Pancreas (tissue), 10 donors: ENCODE data around the gene POLR1H. TPM values are rescaled to one million over a fixed set of nuclear protein-coding genes. Genes with fewer than 3 reads are reported as not detected.

Experiments used
- ATAC-seq, 4 donors: fragments of 200-7000 bp; cut with Tn5 transposase; one replicate each; pipeline versions ENCODE4 v1.8.0 to v1.9.1; 2020; ENCODE audit warnings: mild to moderate bottlenecking in 4 of 4, moderate library complexity in 4 of 4
- DNase-seq, 6 donors: peaks; one replicate each; pipeline ENCODE4 v3.0.0-alpha.2; 2020
- FAIRE-seq: peaks from 2 replicates; lab custom pipeline; 2012; peaks lifted over from hg19 to GRCh38; lab: Jason Lieb, UNC
- H3K27ac ChIP-seq, 4 donors: fragments of 200-600 bp; sonication (generic); 1 replicate in 3 of 4; 2 replicates in 1 of 4; pipeline versions ENCODE4 v1.5.0 to v1.8.0; 2020
- H3K27me3 ChIP-seq, 4 donors: fragments of 200-600 bp; one replicate each; pipeline ENCODE4 v1.8.0; 2021
- H3K36me3 ChIP-seq, 3 donors: fragments of 200-600 bp; sonication (generic) in 1 of 3; one replicate each; pipeline versions ENCODE4 v1.5.0 to v1.8.0; 2020 to 2021
- H3K4me1 ChIP-seq, 3 donors: fragments of 200-600 bp; one replicate each; pipeline ENCODE4 v1.8.0; 2021
- H3K4me3 ChIP-seq, 4 donors: fragments of 200-600 bp; sonication (generic) in 2 of 4; one replicate each; pipeline versions ENCODE4 v1.5.0 to v1.8.0; 2020 to 2021
- H3K9me3 ChIP-seq, 4 donors: fragments of 200-600 bp; one replicate each; pipeline ENCODE4 v1.8.0; 2021
- CTCF ChIP-seq, 4 donors: fragments of 200-600 bp; sonication (generic) in 3 of 4; IDR thresholded peaks; one replicate each; pipeline versions ENCODE4 v1.5.0 to v1.8.0; 2021; ENCODE audit warnings: antibody characterized with exemption in 4 of 4
- WGBS, 2 donors: extraction: QIAGEN DNeasy Blood & Tissue Kit; methylation state at CpG; one replicate each; pipeline ENCODE4 v1.1.7; 2013; 5-methylcytosine and 5-hydroxymethylcytosine counted together
- intact Hi-C, 3 donors: fragments of 100-400 bp; cut with DNase I; formaldehyde crosslinking; loops; one replicate each; pipeline versions ENCODE4 v1.11.1 to v1.14.2; 2022
- polyA plus RNA-seq, 2 donors: library from polyadenylated mRNA; stranded (reverse); fragments of 200-250 nt; gene quantifications; one replicate each; pipeline ENCODE4 v1.2.3, GENCODE V29; 2013
- total RNA-seq, 6 donors: library from RNA; stranded (reverse); fragmentation: NEBNext Ultra II Directional in 4 of 6; extraction: Animal tissue kit (Norgen Biotek cat#: 25700) in 4 of 6; gene quantifications; one replicate each; pipeline versions ENCODE4 v1.2.1 to v1.2.4, GENCODE V29; 2021 to 2023
- donor health status: healthy with polysubstance abuse.
- donor health status: DM: no; HTN: no; CAD: no; lungs with moderate emphysema.
- donor health status: DM: no; HTN: no; CAD: no.
- donor health status: control.
- donor health status: control.
- donor health status: Bipolar disorder and iron deficiency.
- donor health status: DM: yes; HTN: yes; CAD: no.
- donor health status: DM: no; HTN: no; CAD: no.
- donor health status: DM: no; HTN: no; CAD: no.
- donor health status: DM: yes; HTN: yes; CAD: no.

Gene POLR1H
- total RNA-seq (10 to 100 TPM; 12.5 to 19.3 (median 13.5) TPM), polyA plus RNA-seq (10 to 100 TPM; 20.7 to 29.8 TPM)

- peak within 1 kb of the TSS; percentile 60 to 84 (median 76) for H3K4me3 ChIP-seq
- peaks cover 0 to 4% (median 0%) of the 10 kb centered on the region in 3 donors for H3K36me3 ChIP-seq
- ATAC-seq, result peak; percentile 96 to 98 (median 98)
- intact Hi-C loops, result no loop called here
- H3K27ac ChIP-seq, result peak within 1 kb of the TSS; percentile 61 to 88 (median 76)
- peaks cover 8 to 29% (median 12%) of the 10 kb centered on the region in 3 donors for H3K4me1 ChIP-seq
- FAIRE-seq, result peak; percentile 85
- peak; percentile 91 to 96 (median 93) for DNase-seq
- H3K9me3 ChIP-seq, result no peaks in the 10 kb centered on the region
- no peak for TF ChIP-seq CTCF (IDR thresholded peaks at IDR 0.05)
- no peaks in the 10 kb centered on the region for H3K27me3 ChIP-seq
- 0% methylated on average over 48 of the region's 48 CpGs for WGBS, 2 donors
Measured at GRCh38 chr6:30061092-30061857, at the start of gene POLR1H. TSS of gene POLR1H (plus strand) at chr6:30061265. CDS start at chr6:30061525, 260 bp downstream.

- intact Hi-C loops, result loop anchor here in 2 of 3 donors (2.0 to 10.0 kb wide), 2 partner anchors 159 to 165 kb away; no protein-coding TSS in a partner anchor
- ATAC-seq (peak; percentile 61 to 82 (median 80)), DNase-seq (peak in 1 of 6 donors; percentile 32)
Measured at GRCh38 chr6:30013291-30013922, 47.7 kb upstream of the POLR1H start.

GRCh38 chr6:30019819-30020218 is 41.2 kb upstream of the POLR1H start:
- intact Hi-C loops, result loop anchor here in 2 of 3 donors (5.0 to 10.0 kb wide), 2 partner anchors 165 to 168 kb away; no protein-coding TSS in a partner anchor
- no peak for FAIRE-seq

More at GRCh38 chr6:30013291-30013922, 47.7 kb upstream of the POLR1H start:
- H3K27me3 ChIP-seq, result no peaks in the 10 kb centered on the region
- H3K36me3 ChIP-seq, result no peaks in the 10 kb centered on the region
- WGBS, 2 donors, result 40 to 59% methylated on average over 13 of the region's 13 CpGs
- TF ChIP-seq CTCF (IDR thresholded peaks at IDR 0.05), result peak; percentile 74 to 94 (median 84)
- no peak overlapping the region for H3K4me3 ChIP-seq
- no peaks in the 10 kb centered on the region for H3K4me1 ChIP-seq
- H3K9me3 ChIP-seq, result no peaks in the 10 kb centered on the region
- FAIRE-seq, result no peak
- no peak overlapping the region for H3K27ac ChIP-seq

GRCh38 chr6:30020626-30021025 is 40.4 kb upstream of the POLR1H start:
- no peaks in the 10 kb centered on the region for H3K9me3 ChIP-seq
- WGBS, 2 donors, result 83 to 90% methylated on average over 1 of the region's 1 CpG
- H3K36me3 ChIP-seq, result no peaks in the 10 kb centered on the region
- H3K27ac ChIP-seq, result no peak overlapping the region
- DNase-seq, result no peak
- H3K4me3 ChIP-seq, result no peak overlapping the region
- no peak for ATAC-seq
- intact Hi-C loops, result no loop called here
- H3K4me1 ChIP-seq, result no peaks in the 10 kb centered on the region
- no peak for TF ChIP-seq CTCF (IDR thresholded peaks at IDR 0.05)
- FAIRE-seq, result no peak
- no peaks in the 10 kb centered on the region for H3K27me3 ChIP-seq

More at GRCh38 chr6:30019819-30020218, 41.2 kb upstream of the POLR1H start:
- Histone ChIP-seq H3K27ac (no peak overlapping the region), H3K36me3 (no peaks in the 10 kb centered on the region), H3K9me3 (no peaks in the 10 kb centered on the region), H3K27me3 (no peaks in the 10 kb centered on the region), H3K4me3 (no peak overlapping the region), H3K4me1 (no peaks in the 10 kb centered on the region)
- DNase-seq (no peak), ATAC-seq (no peak)
- TF ChIP-seq CTCF (IDR thresholded peaks at IDR 0.05), result no peak
- whole genome bisulfite sequencing, 2 donors, result 97% methylated on average over 2 of the region's 2 CpGs
